OCI-LY1 (cell line): ENCODE data around the gene TOMM40.

Experiments used
- CTCF ChIP-seq: fragments of 200-600 bp; sonication (generic), shearing (Covaris generic); IDR thresholded peaks from 2 replicates; pipeline ENCODE4 v1.5.1; 2017; ENCODE audit warnings: mild to moderate bottlenecking, antibody characterized with exemption, low read length, moderate library complexity, mixed read lengths
- EZH2 ChIP-seq: fragments of 200-600 bp; sonication (generic), shearing (Covaris generic); IDR thresholded peaks from 2 replicates; pipeline ENCODE4 v1.8.0; 2017; ENCODE audit warnings: borderline replicate concordance, mixed run types, mild to moderate bottlenecking, antibody characterized with exemption, low read length, moderate library complexity, mixed read lengths

- TF ChIP-seq CTCF (no peak), EZH2 (no peak)
Observed at GRCh38 chr19:44855606-44856005, 35.4 kb upstream of the TOMM40 start.
